ENCODE data around the gene CAPN6. TPM values are rescaled to one million over a fixed set of nuclear protein-coding genes. Genes with fewer than 3 reads are reported as not detected.

CAPN6 gene, protein sequence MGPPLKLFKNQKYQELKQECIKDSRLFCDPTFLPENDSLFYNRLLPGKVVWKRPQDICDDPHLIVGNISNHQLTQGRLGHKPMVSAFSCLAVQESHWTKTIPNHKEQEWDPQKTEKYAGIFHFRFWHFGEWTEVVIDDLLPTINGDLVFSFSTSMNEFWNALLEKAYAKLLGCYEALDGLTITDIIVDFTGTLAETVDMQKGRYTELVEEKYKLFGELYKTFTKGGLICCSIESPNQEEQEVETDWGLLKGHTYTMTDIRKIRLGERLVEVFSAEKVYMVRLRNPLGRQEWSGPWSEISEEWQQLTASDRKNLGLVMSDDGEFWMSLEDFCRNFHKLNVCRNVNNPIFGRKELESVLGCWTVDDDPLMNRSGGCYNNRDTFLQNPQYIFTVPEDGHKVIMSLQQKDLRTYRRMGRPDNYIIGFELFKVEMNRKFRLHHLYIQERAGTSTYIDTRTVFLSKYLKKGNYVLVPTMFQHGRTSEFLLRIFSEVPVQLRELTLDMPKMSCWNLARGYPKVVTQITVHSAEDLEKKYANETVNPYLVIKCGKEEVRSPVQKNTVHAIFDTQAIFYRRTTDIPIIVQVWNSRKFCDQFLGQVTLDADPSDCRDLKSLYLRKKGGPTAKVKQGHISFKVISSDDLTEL
- total RNA-seq (2021) = not detected in 2 replicates
- Bru-seq, nascent RNA = not detected
- not detected for BruChase-seq, experiment 1, labeled RNA remaining after a 2-hour chase
- BruChase-seq, experiment 2, labeled RNA remaining after a 6-hour chase = percentile 4 among the genes with signal in this experiment
- long read RNA-seq = 0 reads

DNA sequence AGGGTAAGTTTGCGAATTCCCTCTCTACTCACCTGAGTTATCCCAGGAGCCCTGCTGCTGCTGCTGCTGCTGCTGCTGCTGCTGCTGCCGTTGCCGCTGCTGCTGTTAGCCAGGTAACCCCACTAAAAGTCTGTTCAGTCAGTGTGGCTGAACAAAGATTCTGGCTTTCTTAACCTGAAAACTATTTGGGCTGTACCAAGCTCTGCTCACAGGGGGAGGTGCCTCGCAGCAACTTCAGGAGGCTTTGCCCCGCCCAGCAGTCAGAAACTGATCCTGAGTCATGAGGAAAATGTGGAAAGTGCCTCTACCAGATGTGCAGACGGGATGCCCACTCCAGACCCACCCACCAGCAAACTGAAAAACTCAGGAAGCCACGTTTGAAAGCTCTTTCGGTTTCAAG is at the start of gene CAPN6:
TSS of gene CAPN6 (minus strand) at position 145 of the 400 bp plus-strand sequence. CDS start 6,547 bp downstream, outside the sequence.
- no peak within 1 kb of the TSS for H3K4me3 ChIP-seq
- TF ChIP-seq, protein P1, sequence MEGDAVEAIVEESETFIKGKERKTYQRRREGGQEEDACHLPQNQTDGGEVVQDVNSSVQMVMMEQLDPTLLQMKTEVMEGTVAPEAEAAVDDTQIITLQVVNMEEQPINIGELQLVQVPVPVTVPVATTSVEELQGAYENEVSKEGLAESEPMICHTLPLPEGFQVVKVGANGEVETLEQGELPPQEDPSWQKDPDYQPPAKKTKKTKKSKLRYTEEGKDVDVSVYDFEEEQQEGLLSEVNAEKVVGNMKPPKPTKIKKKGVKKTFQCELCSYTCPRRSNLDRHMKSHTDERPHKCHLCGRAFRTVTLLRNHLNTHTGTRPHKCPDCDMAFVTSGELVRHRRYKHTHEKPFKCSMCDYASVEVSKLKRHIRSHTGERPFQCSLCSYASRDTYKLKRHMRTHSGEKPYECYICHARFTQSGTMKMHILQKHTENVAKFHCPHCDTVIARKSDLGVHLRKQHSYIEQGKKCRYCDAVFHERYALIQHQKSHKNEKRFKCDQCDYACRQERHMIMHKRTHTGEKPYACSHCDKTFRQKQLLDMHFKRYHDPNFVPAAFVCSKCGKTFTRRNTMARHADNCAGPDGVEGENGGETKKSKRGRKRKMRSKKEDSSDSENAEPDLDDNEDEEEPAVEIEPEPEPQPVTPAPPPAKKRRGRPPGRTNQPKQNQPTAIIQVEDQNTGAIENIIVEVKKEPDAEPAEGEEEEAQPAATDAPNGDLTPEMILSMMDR (conservative IDR thresholded peaks at IDR 0.05) = no peak
- TF ChIP-seq EZH2 (IDR thresholded peaks at IDR 0.05; ENCODE audit: low read depth) = no peak
- H3K9me2 ChIP-seq (ENCODE audit: insufficient read depth) = no peaks in the 10 kb centered on the region
- DNase-seq = no peak
- BruUV-seq (replicated peaks) = no TSS peak
- no peaks in the 10 kb centered on the region for H4K20me1 ChIP-seq (ENCODE audit: insufficient read depth)
- ChIA-PET CTCF (no interaction called here), POLR2A (ENCODE audit: unreplicated experiment) (no interaction called here)
- intact Hi-C loops (cut with micrococcal nuclease; ENCODE audit: unreplicated experiment) = no loop called here
- 0 out of 2 replicates have a peak, but pooled peaks cover 9% of the 10 kb centered on the region for H3K27me3 ChIP-seq (ENCODE audit: insufficient read depth, low read depth)
- no peak within 1 kb of the TSS for H3K4me2 ChIP-seq
- H2AFZ ChIP-seq = no peak within 1 kb of the TSS
- no peak within 1 kb of the TSS for H3K27ac ChIP-seq
- no peaks in the 10 kb centered on the region for H3F3A ChIP-seq (ENCODE audit: insufficient read depth, low read depth)
- no peaks in the 10 kb centered on the region for H3K4me1 ChIP-seq (replicated peaks; ENCODE audit: insufficient read depth)
- H3K9me3 ChIP-seq (ENCODE audit: insufficient read depth, low read depth) = no peaks in the 10 kb centered on the region
- H3K36me3 ChIP-seq (ENCODE audit: low read depth) = no peaks in the 10 kb centered on the region
- no peaks in the 10 kb centered on the region for H3K79me2 ChIP-seq (ENCODE audit: low read depth)

DNA sequence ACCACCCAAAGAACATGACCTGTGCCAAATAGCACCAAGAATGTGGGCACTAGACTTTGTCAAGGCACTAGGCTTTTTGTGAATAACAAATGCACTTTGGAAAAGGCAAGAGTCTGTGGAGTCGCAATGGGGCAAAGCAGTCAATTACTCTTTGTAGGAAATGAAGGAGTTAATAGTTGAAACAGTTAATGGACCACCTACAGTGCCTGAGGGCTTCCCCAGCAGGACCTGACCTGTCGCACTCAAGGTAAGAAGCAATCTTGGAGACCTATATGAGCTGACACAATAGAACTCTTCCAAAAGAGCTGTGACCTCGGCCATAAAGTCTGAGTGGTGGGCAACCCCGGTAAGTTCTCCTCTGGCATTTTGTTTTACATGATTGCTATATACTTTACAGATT is 49.2 kb upstream of the CAPN6 start:
- no peaks in the 10 kb centered on the region for H3K79me2 ChIP-seq (ENCODE audit: low read depth)
- H3K27ac ChIP-seq = no peak overlapping the region
- BruUV-seq (replicated peaks) = no TSS peak
- no peaks in the 10 kb centered on the region for H3K9me3 ChIP-seq (ENCODE audit: insufficient read depth, low read depth)
- no peak overlapping the region for H2AFZ ChIP-seq
- DNase-seq = no peak
- intact Hi-C loops (cut with micrococcal nuclease; ENCODE audit: unreplicated experiment) = no loop called here
- H3K4me3 ChIP-seq = no peak overlapping the region
- TF ChIP-seq, protein P1 (conservative IDR thresholded peaks at IDR 0.05) = no peak
- no peak for TF ChIP-seq EZH2 (IDR thresholded peaks at IDR 0.05; ENCODE audit: low read depth)
- no peaks in the 10 kb centered on the region for H3K27me3 ChIP-seq (ENCODE audit: insufficient read depth, low read depth)
- CTCF ChIA-PET = no interaction called here
- H3K4me1 ChIP-seq (replicated peaks; ENCODE audit: insufficient read depth) = no peaks in the 10 kb centered on the region
- H3K4me2 ChIP-seq = no peak overlapping the region
- POLR2A ChIA-PET (ENCODE audit: unreplicated experiment) = no interaction called here
- H4K20me1 ChIP-seq (ENCODE audit: insufficient read depth) = no peaks in the 10 kb centered on the region
- no peaks in the 10 kb centered on the region for H3F3A ChIP-seq (ENCODE audit: insufficient read depth, low read depth)
- no peaks in the 10 kb centered on the region for H3K9me2 ChIP-seq (ENCODE audit: insufficient read depth)
- H3K36me3 ChIP-seq (ENCODE audit: low read depth) = no peaks in the 10 kb centered on the region

DNA sequence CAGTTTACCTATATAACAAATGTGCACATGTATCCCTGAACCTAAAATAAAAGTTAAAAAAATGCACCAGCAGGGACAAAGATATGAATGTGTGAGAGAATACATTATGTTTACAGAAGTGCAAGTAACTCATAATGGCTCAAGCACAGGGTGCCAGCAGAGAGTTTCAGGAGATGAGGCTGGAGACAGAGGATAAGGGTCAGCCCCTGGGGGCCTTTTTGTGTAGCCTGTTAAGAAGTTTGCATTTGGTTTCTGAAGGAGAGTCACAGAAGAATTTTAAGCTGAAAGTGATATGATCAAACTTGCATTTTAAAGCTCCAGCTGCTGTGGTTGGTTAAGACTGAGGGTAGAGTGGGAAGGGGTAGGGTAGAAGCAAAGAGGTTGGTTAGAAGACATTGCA is 48.6 kb upstream of the CAPN6 start:
- H3K36me3 ChIP-seq (ENCODE audit: low read depth) = no peaks in the 10 kb centered on the region
- POLR2A ChIA-PET (ENCODE audit: unreplicated experiment) = no interaction called here
- H3K9me2 ChIP-seq (ENCODE audit: insufficient read depth) = no peaks in the 10 kb centered on the region
- no peak for DNase-seq
- CTCF ChIA-PET = no interaction called here
- BruUV-seq (replicated peaks) = no TSS peak
- intact Hi-C loops (cut with micrococcal nuclease; ENCODE audit: unreplicated experiment) = no loop called here
- H3K4me2 ChIP-seq = no peak overlapping the region
- TF ChIP-seq, protein P1 (conservative IDR thresholded peaks at IDR 0.05) = no peak
- no peak for TF ChIP-seq EZH2 (IDR thresholded peaks at IDR 0.05; ENCODE audit: low read depth)
- H3F3A ChIP-seq (ENCODE audit: insufficient read depth, low read depth) = no peaks in the 10 kb centered on the region
- H3K4me1 ChIP-seq (replicated peaks; ENCODE audit: insufficient read depth) = no peaks in the 10 kb centered on the region
- no peaks in the 10 kb centered on the region for H3K79me2 ChIP-seq (ENCODE audit: low read depth)
- no peak overlapping the region for H3K27ac ChIP-seq
- H2AFZ ChIP-seq = no peak overlapping the region
- no peaks in the 10 kb centered on the region for H3K9me3 ChIP-seq (ENCODE audit: insufficient read depth, low read depth)
- H4K20me1 ChIP-seq (ENCODE audit: insufficient read depth) = no peaks in the 10 kb centered on the region
- no peak overlapping the region for H3K4me3 ChIP-seq
- no peaks in the 10 kb centered on the region for H3K27me3 ChIP-seq (ENCODE audit: insufficient read depth, low read depth)

All from PC-9 (cell line).